PFSK-1 (cell line): Measurements from ENCODE around the gene STAT6.
A peak's percentile ranks its signal among the peaks of the same experiment; 100 is the strongest.

Experiments used
- FOXP2 ChIP-seq: optimal IDR thresholded peaks from 2 replicates; pipeline ENCODE3; 2011; ENCODE audit warnings: borderline replicate concordance, control low read depth, inconsistent platforms; ENCODE audit not compliant: insufficient read depth; ENCODE audit errors: extremely low read length, extremely low read depth
- POLR2AphosphoS5 ChIP-seq: IDR thresholded peaks from 2 replicates; pipeline ENCODE4 v1.6.1; 2012; ENCODE audit warnings: low read depth, mild to moderate bottlenecking, control low read depth, low read length, moderate library complexity
- SIN3A ChIP-seq: IDR thresholded peaks from 2 replicates; pipeline ENCODE4 v1.6.1; 2012; ENCODE audit warnings: mild to moderate bottlenecking, low read length, moderate library complexity, borderline replicate concordance; ENCODE audit not compliant: insufficient read depth
- TAF1 ChIP-seq: IDR thresholded peaks from 2 replicates; pipeline ENCODE4 v1.6.1; 2012; ENCODE audit warnings: low read length, control low read depth, borderline replicate concordance; ENCODE audit not compliant: insufficient read depth
- TF ChIP-seq, protein P1 (sequence below), 2 experiments: IDR thresholded peaks; 2 replicates each; pipeline versions ENCODE4 v1.6.1 to v1.8.0; 2011 to 2012; ENCODE audit warnings: low read depth in 2 of 2, low read length in 2 of 2, control low read depth in 1 of 2, inconsistent platforms in 1 of 2, mild to moderate bottlenecking in 1 of 2, moderate library complexity in 1 of 2; ENCODE audit not compliant: insufficient read depth in 1 of 2

STAT6 gene

GRCh38 chr12:57095440-57095839, 15.7 kb downstream of the STAT6 start:
- TF ChIP-seq, protein P1, sequence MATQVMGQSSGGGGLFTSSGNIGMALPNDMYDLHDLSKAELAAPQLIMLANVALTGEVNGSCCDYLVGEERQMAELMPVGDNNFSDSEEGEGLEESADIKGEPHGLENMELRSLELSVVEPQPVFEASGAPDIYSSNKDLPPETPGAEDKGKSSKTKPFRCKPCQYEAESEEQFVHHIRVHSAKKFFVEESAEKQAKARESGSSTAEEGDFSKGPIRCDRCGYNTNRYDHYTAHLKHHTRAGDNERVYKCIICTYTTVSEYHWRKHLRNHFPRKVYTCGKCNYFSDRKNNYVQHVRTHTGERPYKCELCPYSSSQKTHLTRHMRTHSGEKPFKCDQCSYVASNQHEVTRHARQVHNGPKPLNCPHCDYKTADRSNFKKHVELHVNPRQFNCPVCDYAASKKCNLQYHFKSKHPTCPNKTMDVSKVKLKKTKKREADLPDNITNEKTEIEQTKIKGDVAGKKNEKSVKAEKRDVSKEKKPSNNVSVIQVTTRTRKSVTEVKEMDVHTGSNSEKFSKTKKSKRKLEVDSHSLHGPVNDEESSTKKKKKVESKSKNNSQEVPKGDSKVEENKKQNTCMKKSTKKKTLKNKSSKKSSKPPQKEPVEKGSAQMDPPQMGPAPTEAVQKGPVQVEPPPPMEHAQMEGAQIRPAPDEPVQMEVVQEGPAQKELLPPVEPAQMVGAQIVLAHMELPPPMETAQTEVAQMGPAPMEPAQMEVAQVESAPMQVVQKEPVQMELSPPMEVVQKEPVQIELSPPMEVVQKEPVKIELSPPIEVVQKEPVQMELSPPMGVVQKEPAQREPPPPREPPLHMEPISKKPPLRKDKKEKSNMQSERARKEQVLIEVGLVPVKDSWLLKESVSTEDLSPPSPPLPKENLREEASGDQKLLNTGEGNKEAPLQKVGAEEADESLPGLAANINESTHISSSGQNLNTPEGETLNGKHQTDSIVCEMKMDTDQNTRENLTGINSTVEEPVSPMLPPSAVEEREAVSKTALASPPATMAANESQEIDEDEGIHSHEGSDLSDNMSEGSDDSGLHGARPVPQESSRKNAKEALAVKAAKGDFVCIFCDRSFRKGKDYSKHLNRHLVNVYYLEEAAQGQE (IDR thresholded peaks at IDR 0.05; ENCODE audit: insufficient read depth in 1 of 2, low read depth in 2 of 2, low read length in 2 of 2), result no peak
- no peak for TF ChIP-seq FOXP2
- TF ChIP-seq SIN3A, result no peak
- TF ChIP-seq TAF1, result no peak
- no peak for TF ChIP-seq POLR2AphosphoS5

DNA sequence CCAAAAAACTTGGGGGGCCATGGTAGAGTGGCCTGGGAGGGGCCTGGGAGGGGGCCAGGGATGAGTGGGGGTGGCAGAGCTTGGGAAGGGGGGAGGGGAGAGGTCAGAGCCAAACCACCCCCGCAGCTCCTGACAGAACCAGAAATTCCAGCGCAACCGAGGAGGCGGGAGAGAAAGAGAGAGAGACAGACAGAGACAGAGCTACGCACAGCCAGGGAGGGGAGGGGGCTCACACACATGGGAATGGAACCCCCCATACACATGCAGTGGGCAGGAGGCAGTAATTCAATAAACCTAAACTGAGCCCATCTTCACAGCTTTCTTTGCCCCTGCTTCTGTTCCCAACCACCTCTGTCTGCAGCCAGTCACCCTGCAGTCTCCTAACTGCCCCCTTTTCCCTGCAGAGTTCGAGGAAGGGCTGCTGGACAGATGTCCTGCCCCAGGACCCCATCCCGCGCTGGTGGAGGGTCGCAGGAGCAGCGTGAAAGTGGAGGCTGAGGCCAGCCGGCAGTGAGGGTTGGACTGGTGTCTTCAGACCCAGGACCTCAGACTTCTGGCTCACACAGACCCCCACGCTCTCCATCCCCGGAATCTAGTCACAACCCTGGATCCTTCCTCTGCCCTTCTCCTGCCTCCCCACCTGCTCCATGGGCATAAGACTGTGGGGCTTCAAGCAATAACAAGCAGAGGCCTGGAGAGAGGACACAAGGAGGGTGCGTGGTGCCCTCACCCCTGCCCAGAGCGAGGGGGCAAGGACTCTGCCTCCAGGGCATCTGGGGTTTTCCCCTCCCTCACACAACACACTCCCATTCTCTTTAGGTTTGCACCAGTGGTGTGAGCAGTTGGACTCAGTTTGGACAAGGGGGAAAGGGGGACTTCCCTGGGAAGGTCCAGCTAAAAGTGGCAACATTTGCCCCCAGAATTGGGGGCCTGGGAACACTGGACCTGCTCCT, 16.7 kb downstream of the STAT6 start:
- TF ChIP-seq POLR2AphosphoS5 (peak; percentile 73; the same call in 1 of the 2 replicates), FOXP2 (no peak)

- TF ChIP-seq POLR2AphosphoS5 (no peak), SIN3A (no peak), TAF1 (no peak)
Observed at GRCh38 chr12:57093415-57094207, 17.6 kb downstream of the STAT6 start.

GRCh38 chr12:57092876-57093414, 18.2 kb downstream of the STAT6 start:
- TF ChIP-seq, protein P1 (IDR thresholded peaks at IDR 0.05; ENCODE audit: insufficient read depth in 1 of 2, low read depth in 2 of 2, low read length in 2 of 2), result no peak
- TF ChIP-seq FOXP2 (no peak), POLR2AphosphoS5 (no peak), TAF1 (no peak), SIN3A (no peak)

DNA sequence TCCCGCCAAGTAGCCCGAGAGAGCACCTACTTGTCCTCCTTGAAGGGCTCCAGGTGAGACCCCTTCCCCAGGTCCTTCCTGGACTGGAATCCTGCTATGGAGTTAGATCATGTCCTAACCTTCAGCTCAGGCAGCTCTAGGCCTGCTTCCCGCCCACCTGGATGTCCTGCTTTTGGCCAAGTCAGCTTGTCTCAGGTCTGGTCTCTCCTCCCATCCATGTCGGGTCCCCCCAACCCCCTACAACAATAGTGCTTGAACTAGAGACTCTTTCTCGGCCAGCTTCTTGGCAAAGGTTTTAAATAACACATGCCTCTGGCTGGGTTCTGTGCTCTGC, 18.7 kb downstream of the STAT6 start:
- no peak for TF ChIP-seq POLR2AphosphoS5
- no peak for TF ChIP-seq TAF1
- no peak for TF ChIP-seq SIN3A
- no peak for TF ChIP-seq FOXP2
- TF ChIP-seq, protein P1 (IDR thresholded peaks at IDR 0.05; ENCODE audit: insufficient read depth in 1 of 2, low read depth in 2 of 2, low read length in 2 of 2), result no peak
